Activated CD4-positive, CD25-positive, alpha-beta regulatory T cell treated with anti-CD3 and anti-CD28 coated beads, Interleukin-2, amount 50 U/mL, for 16 hours (primary cell): ENCODE data around the gene MICOS13.
A peak's percentile ranks its signal among the peaks of the same experiment; 100 is the strongest.

Source experiments
- DNase-seq: peaks from one replicate; pipeline ENCODE4 v3.0.0-alpha.2; 2020; ENCODE audit warnings: low read depth, low spot score

The MICOS13 gene

DNA sequence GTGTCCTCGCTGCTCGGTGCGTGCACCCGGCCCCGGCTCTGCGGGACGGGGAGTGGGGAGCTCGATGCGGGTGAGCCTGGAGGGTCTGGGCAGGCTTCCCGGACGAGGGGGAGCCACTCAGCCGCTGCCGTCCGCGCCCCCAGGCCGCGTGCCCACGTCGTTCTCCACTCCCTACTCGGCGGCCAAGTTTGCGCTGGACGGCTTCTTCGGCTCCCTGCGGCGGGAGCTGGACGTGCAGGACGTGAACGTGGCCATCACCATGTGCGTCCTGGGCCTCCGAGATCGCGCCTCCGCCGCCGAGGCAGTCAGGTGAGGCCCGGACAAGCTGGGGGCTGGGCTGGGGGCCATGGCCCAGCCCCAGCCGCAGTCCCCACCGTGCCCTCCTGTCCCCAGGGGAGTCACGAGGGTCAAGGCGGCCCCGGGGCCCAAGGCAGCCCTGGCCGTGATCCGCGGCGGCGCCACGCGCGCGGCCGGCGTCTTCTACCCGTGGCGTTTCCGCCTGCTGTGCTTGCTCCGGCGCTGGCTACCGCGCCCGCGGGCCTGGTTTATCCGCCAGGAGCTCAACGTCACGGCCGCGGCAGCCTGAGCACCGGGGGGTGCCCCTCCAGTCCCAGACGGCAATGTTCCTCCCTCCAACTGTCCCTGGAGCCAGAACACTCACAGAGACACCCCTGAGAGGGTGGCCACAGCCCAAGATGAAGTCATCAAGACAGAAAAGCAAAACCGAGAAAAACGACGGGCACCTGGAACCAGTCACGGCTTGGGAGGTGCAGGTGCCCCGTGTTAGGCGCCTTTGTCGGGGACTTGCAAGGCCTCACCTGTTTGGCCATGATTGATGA lies 7.3 kb upstream of the MICOS13 start:
- DNase-seq = no peak

DNA sequence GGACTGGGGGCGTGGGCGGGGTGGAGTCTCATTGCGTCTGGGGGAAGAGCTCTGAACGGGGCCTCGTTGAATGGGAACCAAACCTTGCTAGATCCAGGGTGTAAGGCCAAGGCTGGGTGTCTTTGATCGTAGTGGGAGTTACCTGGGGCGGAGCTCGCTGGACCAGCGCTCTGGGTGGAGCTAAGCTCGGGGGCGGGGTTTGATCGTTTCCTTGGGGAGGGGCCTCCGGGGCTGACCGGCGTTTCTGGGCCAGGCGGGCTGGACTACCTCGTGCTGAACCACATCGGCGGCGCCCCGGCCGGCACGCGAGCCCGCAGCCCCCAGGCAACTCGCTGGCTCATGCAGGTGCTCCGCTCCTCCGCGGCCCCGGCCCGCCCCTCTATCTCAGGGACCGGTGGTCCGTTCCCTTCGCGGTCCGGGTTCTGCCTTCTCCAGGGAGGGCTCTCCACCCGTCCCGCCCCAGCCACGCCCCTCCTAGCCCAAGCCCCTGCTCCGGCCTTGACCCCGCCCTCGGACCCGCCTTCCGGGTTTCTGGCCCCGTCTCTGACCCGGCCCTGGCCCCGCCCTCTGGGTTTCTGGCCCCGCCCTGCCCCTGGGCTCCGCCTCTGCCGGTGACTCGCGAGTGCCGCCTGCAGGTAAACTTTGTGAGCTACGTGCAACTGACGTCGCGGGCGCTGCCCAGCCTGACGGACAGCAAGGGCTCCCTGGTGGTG lies 6.5 kb upstream of the MICOS13 start:
- DNase-seq = peak; percentile 90

DNA sequence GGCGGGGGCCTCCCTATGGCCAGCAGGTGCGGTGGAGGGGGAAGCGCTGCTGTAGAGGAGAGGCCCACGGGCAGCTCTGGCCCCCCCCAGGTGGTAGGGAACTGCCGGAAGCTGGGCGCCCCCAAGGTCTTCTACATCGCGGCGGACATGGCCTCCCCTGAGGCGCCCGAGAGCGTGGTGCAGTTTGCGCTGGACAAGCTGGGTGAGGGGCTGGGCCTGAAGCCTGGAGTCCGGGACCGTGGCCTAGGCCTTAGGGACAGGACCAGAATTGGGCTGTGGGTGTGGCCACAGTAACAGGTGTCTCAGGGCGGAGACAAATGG lies 6.0 kb upstream of the MICOS13 start:
- no peak for DNase-seq

DNA sequence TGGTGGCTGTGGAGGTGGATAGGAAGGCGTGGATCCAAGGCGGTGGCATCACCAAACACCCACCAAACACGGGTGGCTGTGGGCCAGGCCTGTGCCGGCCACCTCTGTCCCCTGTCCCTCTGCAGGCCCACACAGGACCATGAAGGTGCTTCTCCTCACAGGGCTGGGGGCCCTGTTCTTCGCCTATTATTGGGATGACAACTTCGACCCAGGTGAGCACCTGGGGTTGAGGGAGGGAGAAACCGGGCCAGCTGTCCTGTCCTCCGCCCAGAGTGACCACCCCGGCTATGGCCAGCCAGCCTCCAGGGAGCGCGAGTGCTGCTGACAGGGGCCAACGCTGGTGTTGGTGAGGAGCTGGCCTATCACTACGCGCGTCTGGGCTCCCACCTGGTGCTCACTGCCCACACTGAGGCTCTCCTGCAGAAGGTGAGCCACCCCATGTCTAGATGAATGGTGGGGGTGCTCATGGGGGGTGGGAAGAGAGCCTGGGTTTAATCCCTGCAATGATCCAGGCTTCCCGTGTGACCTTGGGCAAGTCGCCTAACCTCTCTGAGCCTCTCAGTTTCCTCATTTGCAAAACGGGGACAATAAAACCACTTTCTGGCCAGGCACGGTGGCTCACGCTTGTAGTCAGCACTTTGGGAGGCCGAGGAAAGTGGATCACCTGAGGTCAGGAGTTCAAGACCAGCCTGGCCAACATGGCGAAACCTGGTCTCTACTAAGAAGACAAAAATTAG lies 4.5 kb upstream of the MICOS13 start:
- no peak for DNase-seq

DNA sequence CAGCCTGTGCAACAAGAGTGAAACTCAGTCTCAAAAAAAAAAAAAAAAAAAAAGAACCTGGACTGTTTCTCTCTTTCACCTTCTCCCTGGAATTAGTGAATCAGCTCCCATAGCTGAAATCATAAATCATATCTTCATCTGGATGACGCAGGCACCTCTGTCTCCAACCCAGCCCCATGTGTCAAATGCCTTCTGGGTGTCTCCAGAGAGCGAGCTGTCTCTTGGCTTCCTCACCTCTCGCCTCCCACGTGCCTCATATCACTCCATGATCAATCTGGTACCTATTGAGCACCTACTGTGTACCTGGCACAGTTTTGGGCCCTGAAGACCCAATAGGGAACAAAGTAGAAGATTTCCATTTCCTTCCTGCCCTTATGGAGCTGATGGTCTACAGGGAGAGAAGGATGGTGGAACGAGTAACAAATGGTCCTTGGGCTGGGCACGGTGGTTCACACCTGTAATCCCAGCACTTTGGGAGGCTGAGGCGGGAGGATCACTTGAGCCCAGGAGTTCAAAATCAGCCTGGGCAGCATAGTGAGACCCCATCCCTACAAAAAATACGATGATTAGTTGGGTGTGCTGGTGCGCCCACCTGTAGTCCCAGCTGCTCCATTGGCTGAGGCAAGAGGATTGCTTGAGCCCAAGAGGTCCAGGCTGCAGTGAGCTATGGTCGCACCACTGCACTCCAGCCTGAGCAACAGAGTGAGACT lies 3.0 kb upstream of the MICOS13 start:
- DNase-seq = no peak

DNA sequence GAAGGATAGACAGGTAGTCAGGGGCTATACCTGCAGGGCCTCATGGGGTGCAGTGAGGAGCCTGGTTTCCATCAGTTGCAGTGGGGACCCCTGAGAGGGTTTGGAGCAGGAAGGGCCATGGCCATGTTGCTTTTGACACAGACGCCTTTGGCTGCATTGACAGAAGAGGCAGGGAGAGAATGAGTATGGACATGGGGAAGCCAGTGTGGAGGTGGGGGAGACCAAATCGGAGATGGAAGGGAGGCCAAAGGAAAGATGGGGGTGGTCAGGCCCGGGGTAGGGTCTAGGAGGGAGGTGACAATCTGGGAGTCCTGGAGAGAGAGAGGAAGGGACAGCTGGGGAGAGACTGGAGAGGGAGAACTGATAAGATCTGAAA lies 1.8 kb upstream of the MICOS13 start:
- DNase-seq = no peak

DNA sequence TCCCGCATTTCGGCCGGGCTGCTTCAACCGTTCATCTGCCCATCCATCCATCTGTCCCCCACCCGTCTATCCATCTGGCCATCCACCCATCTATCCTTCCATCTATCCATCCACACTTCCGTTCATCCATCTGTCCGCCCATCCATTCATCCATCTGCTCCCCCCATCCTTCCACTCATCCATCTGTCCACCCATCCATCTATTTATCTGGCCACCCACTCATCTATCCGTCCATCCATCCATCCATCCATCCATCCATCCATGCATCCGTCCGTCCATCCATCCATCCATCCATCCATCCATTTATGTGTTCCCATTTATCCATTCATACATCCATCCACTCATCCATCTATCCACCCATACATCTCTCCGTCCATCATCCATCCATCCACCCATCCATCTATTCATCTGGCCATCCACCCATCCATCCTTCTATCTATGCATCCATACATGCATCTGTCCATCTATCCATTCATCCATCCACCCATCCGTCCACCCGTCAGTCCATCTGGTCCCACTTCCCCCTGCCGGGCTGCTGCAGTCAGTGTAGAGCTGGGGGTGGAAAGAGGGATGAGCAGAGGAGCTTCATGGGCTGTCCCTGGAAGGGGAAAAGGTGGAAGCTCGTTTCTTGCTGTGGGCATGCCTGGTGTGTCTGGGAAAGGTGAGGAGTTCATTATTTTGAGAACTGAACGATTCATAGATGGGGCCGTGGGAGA lies 1.2 kb upstream of the MICOS13 start:
- no peak for DNase-seq

DNA sequence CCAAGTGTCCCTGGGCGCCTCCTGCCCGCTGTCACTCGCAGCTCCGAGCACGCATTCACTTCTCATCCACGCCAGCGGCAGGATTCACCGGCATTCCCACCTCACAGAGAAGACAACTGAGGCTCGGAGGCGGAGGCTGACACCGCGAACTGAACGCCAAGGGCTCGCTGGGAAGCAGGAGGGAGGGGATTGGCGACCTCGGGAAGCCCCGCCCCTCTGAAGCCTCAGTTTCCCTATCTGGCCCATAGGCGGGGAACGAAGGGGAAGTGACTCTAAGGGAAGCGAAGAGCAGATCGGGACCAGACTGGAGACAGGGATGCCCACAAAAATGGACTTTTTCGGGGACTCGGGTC lies 256 bp downstream of the MICOS13 start:
- DNase-seq = no peak

DNA sequence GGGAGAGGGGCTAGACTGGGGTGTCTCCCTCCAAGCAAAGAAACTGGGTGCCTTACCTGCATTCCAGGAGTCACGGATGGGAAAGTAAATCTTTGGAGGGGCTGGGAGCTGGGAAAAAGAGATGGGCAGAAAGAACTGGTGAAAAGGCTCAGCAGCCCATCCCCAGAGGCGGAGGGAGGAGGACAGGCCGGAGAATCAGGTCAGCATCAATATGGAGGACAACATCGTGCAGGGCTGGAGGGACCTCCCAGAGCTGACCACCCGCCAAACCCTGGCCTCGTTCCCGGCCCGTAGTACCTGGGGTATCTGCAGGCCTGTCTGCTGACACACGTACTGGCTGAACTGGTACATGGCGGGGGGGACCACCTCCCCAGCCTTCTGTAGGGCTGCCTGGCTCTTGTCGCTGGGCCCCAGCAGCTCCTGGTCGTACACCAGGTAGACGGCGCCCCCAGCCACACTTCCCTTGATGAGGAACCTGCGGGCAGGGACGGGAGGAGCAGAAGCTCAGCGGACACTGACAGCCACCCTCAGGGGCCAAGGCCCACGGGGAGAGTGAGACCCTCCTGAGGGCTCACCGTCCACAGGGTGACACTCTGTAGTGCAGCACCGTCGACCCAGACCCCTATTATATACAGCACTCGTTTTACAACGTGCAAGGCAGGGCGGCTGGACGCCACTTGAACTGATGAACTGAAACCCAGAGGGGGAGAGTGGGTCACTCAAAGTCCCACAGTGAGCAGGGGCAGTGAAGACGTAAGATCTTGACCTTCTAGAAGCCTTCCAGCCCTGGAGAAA lies 830 bp downstream of the MICOS13 start:
- DNase-seq = no peak

DNA sequence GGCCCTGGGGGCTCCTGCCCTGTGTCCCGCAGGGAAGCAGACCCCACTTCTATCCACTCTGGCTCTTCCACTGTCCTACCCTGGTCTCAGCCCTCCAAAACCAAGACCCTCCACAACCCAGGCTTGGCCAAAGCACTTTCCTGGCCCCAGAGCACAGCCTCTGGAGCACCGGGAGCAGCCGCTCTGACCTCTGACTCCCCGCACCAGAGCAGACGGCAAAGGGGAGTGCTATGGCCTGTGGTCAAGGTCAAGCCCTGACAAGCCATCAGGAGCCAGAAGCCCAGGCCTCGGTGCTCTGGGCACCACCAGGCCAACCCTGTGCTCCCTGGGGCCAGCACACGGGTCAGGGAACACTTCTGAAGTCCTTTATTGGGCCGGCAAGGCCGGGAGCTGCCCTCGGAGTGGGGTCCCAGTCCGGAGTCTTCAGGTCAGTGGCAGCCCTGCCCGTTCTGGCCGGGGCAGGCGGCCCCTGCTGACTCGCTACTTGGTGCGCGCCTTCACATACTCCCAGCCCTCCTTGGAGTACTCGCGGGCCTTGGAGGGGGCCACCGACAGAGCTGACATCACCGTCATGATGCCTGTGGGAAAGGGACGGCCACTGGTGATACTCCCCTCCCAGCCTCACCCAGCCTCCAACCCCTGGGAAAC lies 2.1 kb downstream of the MICOS13 start:
- DNase-seq = no peak

DNA sequence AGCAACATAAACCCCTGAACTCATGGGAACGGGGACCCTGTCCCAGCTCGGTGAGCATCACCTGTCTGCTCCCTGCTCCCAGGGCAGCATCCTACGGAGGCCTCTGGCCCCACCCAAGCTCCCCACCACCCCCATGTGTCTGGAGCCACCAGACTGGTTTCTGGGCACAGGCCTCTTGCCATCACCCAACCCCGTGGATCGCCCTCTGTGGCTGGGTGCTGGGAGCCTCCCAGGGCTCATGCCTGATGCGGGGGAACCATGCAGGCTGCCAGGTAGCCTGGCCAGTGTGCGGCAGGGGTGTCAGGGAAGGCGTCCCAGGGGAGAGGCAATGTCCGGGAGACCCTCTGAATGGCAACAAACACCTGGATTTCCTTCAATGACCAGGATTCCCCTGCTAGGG lies 2.7 kb downstream of the MICOS13 start:
- no peak for DNase-seq

DNA sequence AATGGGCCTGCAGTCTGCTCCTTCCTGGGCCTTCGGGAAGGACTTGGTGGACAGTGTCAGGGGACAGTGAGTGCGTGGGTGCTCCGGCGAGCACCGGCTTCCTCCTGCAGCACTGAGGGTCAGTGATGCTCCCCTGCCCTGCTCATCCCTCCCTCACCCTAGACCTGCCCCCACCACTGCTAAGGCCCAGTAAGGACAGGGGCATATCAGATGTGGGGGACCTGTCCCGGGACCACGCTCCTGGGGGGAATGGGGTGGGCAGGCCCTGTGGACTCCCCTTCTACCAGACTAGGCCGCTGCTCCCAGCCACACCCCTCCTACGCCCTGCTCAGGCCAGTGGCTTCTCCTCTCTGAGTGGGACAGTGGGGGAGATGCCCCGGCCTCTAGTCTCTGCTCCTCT lies 3.2 kb downstream of the MICOS13 start:
- DNase-seq = no peak

DNA sequence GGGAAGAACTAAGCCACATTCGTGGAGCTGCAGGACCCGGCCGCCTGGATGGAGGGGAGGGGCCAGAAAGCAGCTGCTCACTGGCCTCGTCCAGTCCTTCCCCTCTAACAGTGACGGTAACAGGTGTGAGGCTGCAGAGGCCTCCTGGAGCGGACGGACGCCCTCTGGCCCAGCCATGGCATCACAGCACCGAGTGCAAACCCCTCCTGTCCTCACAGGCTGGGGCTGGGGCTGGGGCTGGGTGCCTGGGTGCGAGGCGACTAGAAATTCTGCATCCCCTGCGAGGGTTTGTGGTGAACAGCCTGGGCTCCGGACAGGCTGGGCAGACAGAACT lies 3.6 kb downstream of the MICOS13 start:
- no peak for DNase-seq

DNA sequence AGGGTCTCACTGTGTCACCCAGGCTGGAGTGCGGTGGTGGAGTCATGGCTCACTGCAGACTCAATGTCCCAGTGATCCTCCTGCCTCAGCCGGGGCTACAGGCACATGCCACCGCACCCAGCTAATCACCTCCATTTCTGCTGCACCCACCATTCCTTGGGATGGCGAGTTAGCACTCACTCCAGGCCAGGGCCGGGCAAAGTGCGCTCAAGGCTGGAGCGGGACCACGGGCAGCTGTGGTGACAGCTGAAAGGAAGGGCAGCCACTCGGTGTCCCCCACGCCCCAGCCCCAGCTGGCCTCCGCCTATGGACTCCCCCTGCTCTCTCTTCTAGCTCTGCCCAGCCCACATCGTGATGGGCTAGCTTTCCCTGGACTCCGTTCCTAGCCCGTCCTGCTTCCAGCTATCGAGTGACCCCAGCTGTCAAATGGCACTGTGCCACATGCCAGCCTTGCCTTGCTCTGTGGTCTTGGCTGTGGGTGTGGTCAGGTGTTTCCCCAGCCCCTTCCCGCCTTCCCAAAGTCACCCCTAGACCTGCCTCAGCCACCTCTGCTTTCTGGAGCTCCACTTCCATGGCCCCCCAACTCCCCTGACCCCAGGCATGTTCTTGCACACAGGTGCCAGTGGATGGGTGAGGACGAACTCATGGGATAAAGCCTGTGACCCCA lies 4.1 kb downstream of the MICOS13 start:
- no peak for DNase-seq

DNA sequence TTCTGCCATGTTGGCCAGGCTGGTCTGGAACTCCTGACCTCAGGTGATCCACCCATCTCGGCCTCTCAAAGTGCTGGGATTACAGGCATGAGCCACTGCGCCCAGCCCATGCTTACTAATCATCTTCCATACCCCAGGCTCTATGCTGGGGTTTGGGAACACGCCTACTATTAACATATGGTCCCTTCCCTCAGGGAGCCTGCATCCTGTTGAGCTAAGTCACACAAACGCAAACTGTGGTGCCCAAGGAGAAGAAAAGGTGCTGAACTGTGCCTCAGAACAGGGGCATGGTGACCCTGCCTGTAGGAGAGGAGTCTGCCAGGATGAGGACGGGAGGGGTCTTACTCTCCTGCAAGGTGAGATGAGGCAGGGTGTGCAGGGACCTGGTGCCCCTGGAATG lies 5.6 kb downstream of the MICOS13 start:
- DNase-seq = no peak

DNA sequence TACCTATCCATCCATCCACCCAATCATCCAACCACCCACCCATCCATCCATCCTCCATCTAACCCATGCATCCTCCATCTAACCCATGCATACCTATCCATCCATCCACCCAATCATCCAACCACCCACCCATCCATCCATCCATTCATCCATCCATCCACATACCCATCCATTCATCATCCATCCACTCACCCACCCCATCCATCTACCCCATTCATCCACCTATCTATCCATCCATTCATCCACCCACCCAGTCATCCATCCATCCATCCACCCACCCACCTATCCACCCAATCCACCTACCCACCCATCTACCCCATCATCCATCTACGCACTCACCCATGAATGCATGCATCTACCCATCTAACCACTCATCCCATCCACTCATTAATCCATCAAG lies 6.6 kb downstream of the MICOS13 start:
- DNase-seq = no peak

DNA sequence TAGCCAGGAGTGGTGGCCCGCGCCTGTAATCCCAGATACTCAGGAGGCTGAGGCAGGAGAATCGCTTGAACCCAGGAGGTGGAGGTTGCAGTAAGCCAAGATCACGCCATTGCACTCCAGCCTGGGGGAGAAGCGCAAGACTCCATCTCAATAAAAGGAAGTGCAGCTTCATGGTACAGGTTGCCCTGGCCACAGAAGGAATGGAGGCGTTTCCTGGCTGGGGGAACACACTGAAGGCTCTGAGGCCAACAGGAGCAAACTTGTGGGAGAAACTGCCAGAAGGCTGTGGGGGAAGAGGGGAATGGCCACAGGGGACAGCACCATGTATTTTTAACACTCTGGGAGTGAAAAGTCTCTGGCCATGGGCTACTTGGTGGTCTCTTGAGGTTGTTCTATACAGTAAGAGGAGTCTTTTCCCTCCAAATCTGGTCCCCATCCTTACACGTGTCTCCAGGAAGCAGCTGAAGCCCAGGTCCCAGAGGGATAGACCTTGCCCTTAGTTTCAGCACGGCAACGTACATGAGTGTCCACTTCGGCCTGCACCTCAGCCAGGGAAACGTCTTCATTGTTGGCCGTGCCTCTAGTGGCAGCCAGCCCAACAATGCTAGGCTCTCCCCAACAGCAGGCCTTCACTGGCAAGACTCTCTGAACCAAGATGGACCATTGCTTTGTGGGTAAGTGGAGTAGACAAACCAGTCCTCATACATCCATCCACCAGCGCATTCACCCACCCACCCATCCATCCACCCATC lies 7.4 kb downstream of the MICOS13 start:
- no peak for DNase-seq

DNA sequence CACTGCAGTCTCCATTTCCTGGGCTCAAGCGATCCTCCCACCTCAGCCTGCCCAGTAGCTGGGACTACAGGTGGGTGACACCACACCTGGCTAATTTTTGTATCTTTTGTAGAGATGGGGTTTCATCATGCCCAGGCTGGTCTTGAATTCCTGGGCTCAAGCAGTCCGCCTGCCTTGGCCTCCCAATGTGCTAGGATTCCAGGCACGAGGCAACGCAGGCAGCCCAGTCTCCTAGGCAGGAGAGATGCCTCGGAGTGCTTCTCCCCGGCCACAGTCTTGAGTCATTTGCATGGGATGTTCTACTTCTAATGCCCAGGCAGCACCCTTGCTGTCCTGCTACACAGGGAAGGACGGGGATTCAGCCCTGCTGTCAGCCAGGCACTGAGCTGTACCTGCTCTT lies 8.7 kb downstream of the MICOS13 start:
- no peak for DNase-seq

DNA sequence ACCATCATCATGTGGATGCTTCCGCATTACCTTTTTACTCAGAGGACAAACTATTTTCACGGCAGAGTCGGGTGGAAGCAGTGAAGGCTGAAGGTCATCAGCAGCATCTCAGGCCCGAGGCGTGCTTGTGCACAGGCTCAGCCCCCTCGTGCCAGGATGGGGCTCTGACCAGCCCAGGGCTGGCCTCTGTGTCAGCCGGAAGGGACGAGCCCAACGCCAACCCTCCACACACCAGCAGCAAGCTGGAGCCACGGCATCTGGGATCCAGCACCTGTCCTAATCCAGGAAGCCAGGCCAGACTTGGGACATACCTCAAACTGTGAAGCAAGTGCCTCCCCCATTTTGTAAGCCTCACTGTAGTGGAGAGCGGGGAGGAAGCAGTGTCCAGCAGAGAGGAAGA lies 11.1 kb downstream of the MICOS13 start:
- DNase-seq = no peak
